Endothelial cell of umbilical vein (primary cell): Measurements from ENCODE around the gene ANKRD34B. TPM values are rescaled to one million over a fixed set of nuclear protein-coding genes. Genes with fewer than 3 reads are reported as not detected.

Source experiments
- BruUV-seq: library from RNA; stranded (reverse); fragments of 400-500 nt; replicated peaks from 2 replicates; lab custom pipeline; 2021; lab: Mats Ljungman, UMichigan
- CTCF ChIA-PET: fragments of 300-600, 350-600 bp; sonication (Branson Sonifier 250); formaldehyde crosslinking; loops from one replicate; lab custom pipeline; 2021; ENCODE audit warnings: antibody characterized with exemption, inconsistent platforms; lab: Charles Lee
- POLR2A ChIA-PET: fragments of 300-600, 350-600 bp; sonication (Branson Sonifier 250); formaldehyde crosslinking; loops from one replicate; lab custom pipeline; 2021; ENCODE audit warnings: antibody characterized with exemption, inconsistent platforms; lab: Charles Lee
- DNase-seq: peaks from one replicate; pipeline ENCODE4 v3.0.0-alpha.2; 2011; ENCODE audit warnings: low read depth, low spot score
- FAIRE-seq: peaks from 2 replicates; lab custom pipeline; 2011; peaks lifted over from hg19 to GRCh38; lab: Jason Lieb, UNC
- H2AFZ ChIP-seq: 2 replicates; pipeline ENCODE4 v1.6.0; 2012; ENCODE audit warnings: low read depth, low read length, control low read depth, inconsistent platforms
- H3K27ac ChIP-seq: 2 replicates; pipeline ENCODE4 v1.5.1; 2011; ENCODE audit warnings: low read depth, mild to moderate bottlenecking, control low read depth, low read length, moderate library complexity; ENCODE audit not compliant: insufficient read depth
- H3K27me3 ChIP-seq, 2 experiments: 2 replicates each; pipeline versions ENCODE4 v1.6.0 to v1.6.1; 2011; ENCODE audit warnings: low read length in 2 of 2, mixed read lengths in 1 of 2; ENCODE audit not compliant: control insufficient read depth in 2 of 2, insufficient read depth in 2 of 2
- H3K36me3 ChIP-seq, 2 experiments: 2 replicates in 1 of 2; 3 replicates in 1 of 2; pipeline ENCODE4 v1.5.1; 2011; ENCODE audit warnings: low read length in 2 of 2, mild to moderate bottlenecking in 1 of 2, moderate library complexity in 1 of 2; ENCODE audit not compliant: control insufficient read depth in 2 of 2, insufficient read depth in 2 of 2; ENCODE audit errors: extremely low read depth in 1 of 2
- H3K4me1 ChIP-seq: 3 replicates; pipeline ENCODE4 v1.5.1; 2011; ENCODE audit warnings: mild to moderate bottlenecking, low read length; ENCODE audit not compliant: control insufficient read depth, insufficient read depth; ENCODE audit errors: extremely low read depth
- H3K4me2 ChIP-seq: 2 replicates; pipeline ENCODE4 v1.6.1; 2011; ENCODE audit warnings: low read length, control low read depth, mixed read lengths; ENCODE audit not compliant: insufficient read depth
- H3K4me3 ChIP-seq, 3 experiments: fragments of 200-600 bp in 1 of 3; sonication (generic), shearing (Covaris generic) in 1 of 3; replicated peaks in 1 of 3; 2 replicates each; pipeline ENCODE4 v1.5.1; 2011 to 2016; ENCODE audit warnings: control low read depth in 3 of 3, low read length in 3 of 3, mild to moderate bottlenecking in 2 of 3, inconsistent platforms in 1 of 3, low read depth in 1 of 3, moderate library complexity in 1 of 3; ENCODE audit not compliant: insufficient read depth in 1 of 3
- H3K79me2 ChIP-seq: 2 replicates; pipeline ENCODE4 v1.6.0; 2012; ENCODE audit warnings: low read length, inconsistent platforms; ENCODE audit not compliant: control insufficient read depth, insufficient read depth
- H3K9ac ChIP-seq: replicated peaks from 2 replicates; pipeline ENCODE3; 2011; ENCODE audit warnings: low read length, control low read depth; ENCODE audit not compliant: insufficient read depth; ENCODE audit errors: extremely low read depth
- H3K9me1 ChIP-seq: replicated peaks from 3 replicates; pipeline ENCODE4 v1.6.0; 2011; ENCODE audit warnings: mild to moderate bottlenecking, low read length; ENCODE audit not compliant: control insufficient read depth, insufficient read depth; ENCODE audit errors: extremely low read depth
- H3K9me3 ChIP-seq: replicated peaks from 2 replicates; pipeline ENCODE4 v1.5.1; 2012; ENCODE audit warnings: low read length, inconsistent platforms; ENCODE audit not compliant: control insufficient read depth, insufficient read depth
- H4K20me1 ChIP-seq: replicated peaks from 2 replicates; pipeline ENCODE3; 2011; ENCODE audit warnings: mild to moderate bottlenecking, low read length; ENCODE audit not compliant: control insufficient read depth, insufficient read depth; ENCODE audit errors: extremely low read depth
- CTCF ChIP-seq, 2 donors: IDR thresholded peaks; 1 replicate in 1 of 2; 2 replicates in 1 of 2; pipeline ENCODE4 v1.5.1; 2011; ENCODE audit warnings: low read length in 2 of 2, mild to moderate bottlenecking in 2 of 2, moderate library complexity in 2 of 2, control low read depth in 1 of 2, inconsistent platforms in 1 of 2, low read depth in 1 of 2; ENCODE audit not compliant: insufficient read depth in 1 of 2; ENCODE audit errors: extremely low read depth in 1 of 2
- EZH2 ChIP-seq: IDR thresholded peaks from 2 replicates; pipeline ENCODE4 v1.6.1; 2012; ENCODE audit warnings: borderline replicate concordance, low read depth, mild to moderate bottlenecking, moderate library complexity, low read length, inconsistent platforms; ENCODE audit not compliant: severe bottlenecking
- FOS ChIP-seq: IDR thresholded peaks from 2 replicates; pipeline ENCODE4 v1.6.1; 2011; ENCODE audit warnings: mild to moderate bottlenecking, low read length, moderate library complexity, borderline replicate concordance; ENCODE audit not compliant: insufficient read depth
- GATA2 ChIP-seq: IDR thresholded peaks from 2 replicates; pipeline ENCODE4 v1.7.0; 2011; ENCODE audit warnings: low read depth, mild to moderate bottlenecking, moderate library complexity, mixed read lengths, low read length; ENCODE audit not compliant: insufficient read length, insufficient read depth
- JUN ChIP-seq: IDR thresholded peaks from 2 replicates; pipeline ENCODE4 v1.6.1; 2011; ENCODE audit warnings: borderline replicate concordance, low read depth; ENCODE audit not compliant: insufficient read length, insufficient read depth
- MYC ChIP-seq: IDR thresholded peaks from one replicate; pipeline ENCODE4 v1.6.1; 2011; ENCODE audit warnings: mild to moderate bottlenecking, low read depth, low read length
- POLR2A ChIP-seq: IDR thresholded peaks from 2 replicates; pipeline ENCODE4 v1.6.1; 2012; ENCODE audit warnings: low read depth, mild to moderate bottlenecking, control low read depth, low read length
- POLR2AphosphoS5 ChIP-seq: IDR thresholded peaks from 2 replicates; pipeline ENCODE4 v1.6.1; 2012; ENCODE audit warnings: low read depth, mild to moderate bottlenecking, control low read depth, low read length, moderate library complexity; ENCODE audit not compliant: insufficient read depth
- dilution Hi-C: fragments of 300-500 bp; cut with MboI; formaldehyde crosslinking; loops from one replicate; pipeline ENCODE4 v1.15.0; 2019; ENCODE audit warnings: low sequenced_read_pairs; ENCODE audit not compliant: extremely low pct_ligation_motif_present
- intact Hi-C: fragments of 100-400 bp; cut with micrococcal nuclease; formaldehyde crosslinking; loops from one replicate; pipeline ENCODE4 v1.10.0; 2022
- polyA plus RNA-seq, 4 experiments: library from polyadenylated mRNA; depleted of rRNA in 3 of 4; stranded (reverse) in 3 of 4; unstranded in 1 of 4; fragments of >200 nt; gene quantifications; 2 replicates each; pipeline versions ENCODE4 v1.2.1 to v1.2.3, GENCODE V29; 2011 to 2012; ENCODE audit warnings: missing spikeins in 1 of 4
- total RNA-seq: library from RNA; stranded (reverse); gene quantifications from 2 replicates; pipeline ENCODE4 v1.2.3, GENCODE V29; 2021
- TF ChIP-seq, protein P1 (sequence below): IDR thresholded peaks from 2 replicates; pipeline ENCODE4 v1.6.1; 2011; ENCODE audit not compliant: insufficient read depth, insufficient read length

ANKRD34B gene
- total and polyA plus RNA-seq, 2 donors (not counting 3 experiments of a cell fraction or from before 2014, with no cell fraction given), result not detected

- DNase-seq (no peak), FAIRE-seq (no peak)
- H3K4me1 ChIP-seq, result no peaks in the 10 kb centered on the region
- peaks cover 0 to 1% of the 10 kb centered on the region in 2 experiments for H3K27me3 ChIP-seq
- H3K9ac ChIP-seq, result no peak overlapping the region
- H3K4me2 ChIP-seq, result no peak overlapping the region
- dilution Hi-C loops, result no loop called here
- H3K27ac ChIP-seq, result no peak overlapping the region
- H3K4me3 ChIP-seq, result no peak overlapping the region
- no peaks in the 10 kb centered on the region for H3K36me3 ChIP-seq
- no peaks in the 10 kb centered on the region for H3K9me1 ChIP-seq
- BruUV-seq, result no TSS peak
- intact Hi-C loops, result no loop called here
- no peaks in the 10 kb centered on the region for H3K9me3 ChIP-seq
- CTCF ChIA-PET, result no interaction called here
- no peak overlapping the region for H2AFZ ChIP-seq
- no peaks in the 10 kb centered on the region for H4K20me1 ChIP-seq
- TF ChIP-seq JUN, result no peak
- TF ChIP-seq MYC, result no peak
- TF ChIP-seq EZH2, result no peak
- no peak for TF ChIP-seq FOS
- no peak for TF ChIP-seq CTCF (IDR thresholded peaks at IDR 0.05; ENCODE audit: extremely low read depth in 1 of 2, insufficient read depth in 1 of 2, low read depth in 1 of 2, low read length in 2 of 2)
- TF ChIP-seq, protein P1, sequence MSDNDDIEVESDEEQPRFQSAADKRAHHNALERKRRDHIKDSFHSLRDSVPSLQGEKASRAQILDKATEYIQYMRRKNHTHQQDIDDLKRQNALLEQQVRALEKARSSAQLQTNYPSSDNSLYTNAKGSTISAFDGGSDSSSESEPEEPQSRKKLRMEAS, result no peak
- TF ChIP-seq POLR2A, result no peak
- TF ChIP-seq GATA2, result no peak
- no peak for TF ChIP-seq POLR2AphosphoS5
- POLR2A ChIA-PET, result no interaction called here
- no peaks in the 10 kb centered on the region for H3K79me2 ChIP-seq
Observed at GRCh38 chr5:80541392-80541791, 28.7 kb downstream of the ANKRD34B start.
